ENCODE results near the gene ADO. TPM values are rescaled to one million over a fixed set of nuclear protein-coding genes. Genes with fewer than 3 reads are reported as not detected.

Gene ADO
- total RNA-seq, 1 donor = 23.4 TPM

- H3K4me3 ChIP-seq (ENCODE audit: low read length) = no peak overlapping the region
- no peaks in the 10 kb centered on the region for H3K9me3 ChIP-seq (ENCODE audit: low read depth, low read length)
- H3K27me3 ChIP-seq (ENCODE audit: insufficient read depth, low read length) = peaks cover 16% of the 10 kb centered on the region
- H3K4me1 ChIP-seq (ENCODE audit: insufficient read depth, low read length) = peaks cover 42% of the 10 kb centered on the region
These were observed 5.8 kb downstream of the ADO start for GRCh38 chr10:62810156-62810902.

GRCh38 chr10:62811159-62811875 is 6.8 kb downstream of the ADO start:
- peaks cover 41% of the 10 kb centered on the region for H3K4me1 ChIP-seq (ENCODE audit: insufficient read depth, low read length)
- H3K9me3 ChIP-seq (ENCODE audit: low read depth, low read length) = no peaks in the 10 kb centered on the region
- no peak overlapping the region for H3K4me3 ChIP-seq (ENCODE audit: low read length)
- peaks cover 23% of the 10 kb centered on the region for H3K27me3 ChIP-seq (ENCODE audit: insufficient read depth, low read length)

DNA sequence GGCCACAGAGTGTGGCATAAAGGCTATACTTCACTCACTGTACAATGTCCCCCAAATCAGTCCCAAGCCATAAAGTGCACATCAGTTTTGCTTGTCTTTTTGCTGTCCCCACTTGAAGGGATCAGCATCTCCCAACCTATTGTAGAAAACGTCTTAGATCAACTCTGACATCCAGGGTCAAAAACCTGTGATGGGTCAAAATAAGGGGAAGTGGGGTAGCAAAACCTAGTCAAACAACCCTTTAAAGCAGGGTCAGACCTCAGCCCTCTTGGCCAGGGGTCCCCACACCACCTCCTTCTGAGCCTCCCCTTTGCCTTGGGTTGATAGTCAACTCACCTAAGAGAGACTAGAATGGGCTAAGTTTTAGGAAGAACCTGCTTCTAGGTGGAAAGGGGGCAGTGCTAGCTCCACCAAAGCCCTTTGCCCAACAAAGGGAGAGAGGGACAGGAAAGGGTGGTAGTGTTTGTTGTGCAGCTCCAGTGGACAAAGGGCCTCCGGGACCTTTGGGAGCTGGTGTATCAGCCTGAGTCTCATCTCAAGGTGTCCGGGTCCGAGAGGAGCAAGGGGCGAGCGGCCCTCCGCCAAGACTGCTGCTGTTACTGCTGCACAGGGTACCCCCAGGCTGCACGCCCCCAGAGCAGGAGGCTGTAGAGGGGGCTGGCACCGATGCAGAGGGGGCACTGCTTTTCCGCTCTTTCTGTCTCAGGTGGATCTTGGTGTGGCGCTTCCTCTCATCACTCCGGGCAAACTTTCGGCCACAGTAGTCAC is 8.3 kb downstream of the ADO start:
- peaks cover 42% of the 10 kb centered on the region for H3K4me1 ChIP-seq (ENCODE audit: insufficient read depth, low read length)
- no peaks in the 10 kb centered on the region for H3K9me3 ChIP-seq (ENCODE audit: low read depth, low read length)
- no peak overlapping the region for H3K4me3 ChIP-seq (ENCODE audit: low read length)
- peaks cover 23% of the 10 kb centered on the region for H3K27me3 ChIP-seq (ENCODE audit: insufficient read depth, low read length)

- Histone ChIP-seq H3K27me3 (ENCODE audit: insufficient read depth, low read length) (peaks cover 27% of the 10 kb centered on the region), H3K4me3 (ENCODE audit: low read length) (no peak overlapping the region), H3K9me3 (ENCODE audit: low read depth, low read length) (no peaks in the 10 kb centered on the region), H3K4me1 (ENCODE audit: insufficient read depth, low read length) (peaks cover 48% of the 10 kb centered on the region)
These were observed 8.9 kb downstream of the ADO start for GRCh38 chr10:62813453-62813852.

GRCh38 chr10:62813981-62814380 is 9.5 kb downstream of the ADO start:
- Histone ChIP-seq H3K9me3 (ENCODE audit: low read depth, low read length) (no peaks in the 10 kb centered on the region), H3K27me3 (ENCODE audit: insufficient read depth, low read length) (peaks cover 30% of the 10 kb centered on the region), H3K4me1 (ENCODE audit: insufficient read depth, low read length) (peaks cover 50% of the 10 kb centered on the region), H3K4me3 (ENCODE audit: low read length) (no peak overlapping the region)

DNA sequence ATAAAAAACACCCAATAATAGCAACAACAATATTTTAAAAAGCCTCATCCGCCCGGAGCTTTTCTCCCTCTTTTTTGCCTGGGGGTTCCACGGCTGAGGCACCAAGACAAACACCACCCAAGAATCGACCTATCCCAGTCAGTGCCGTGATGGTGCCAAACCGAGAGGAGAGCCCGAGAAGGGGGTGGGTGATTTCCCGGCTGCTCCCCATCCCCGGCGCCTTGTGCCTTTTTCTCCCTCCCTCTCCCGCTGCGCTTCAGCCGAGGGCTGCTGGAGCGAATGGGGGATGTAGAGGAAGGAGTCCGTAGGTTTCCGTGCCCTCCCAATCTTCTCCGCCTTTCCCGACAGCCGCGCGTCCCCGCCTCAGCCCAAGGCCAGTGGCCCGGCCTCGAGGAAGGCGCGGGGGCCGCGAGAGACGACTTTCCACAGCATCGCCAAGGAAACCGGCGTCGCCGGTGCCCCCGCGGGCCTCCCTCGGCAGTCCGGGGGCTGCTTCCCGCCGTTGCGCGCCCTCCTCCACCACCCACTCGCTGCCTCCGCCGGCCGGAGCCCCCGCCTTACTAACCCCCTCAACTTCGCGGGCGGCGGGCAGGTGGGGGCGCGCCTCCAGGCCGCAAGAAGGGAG is 10.3 kb downstream of the ADO start:
- Histone ChIP-seq H3K4me3 (ENCODE audit: low read length) (peak overlapping the region; percentile 65), H3K27me3 (ENCODE audit: insufficient read depth, low read length) (peaks cover 39% of the 10 kb centered on the region), H3K4me1 (ENCODE audit: insufficient read depth, low read length) (peaks cover 54% of the 10 kb centered on the region), H3K9me3 (ENCODE audit: low read depth, low read length) (no peaks in the 10 kb centered on the region)

- no peaks in the 10 kb centered on the region for H3K9me3 ChIP-seq (ENCODE audit: low read depth, low read length)
- H3K4me3 ChIP-seq (ENCODE audit: low read length) = peak overlapping the region; percentile 65
- peaks cover 45% of the 10 kb centered on the region for H3K27me3 ChIP-seq (ENCODE audit: insufficient read depth, low read length)
- H3K4me1 ChIP-seq (ENCODE audit: insufficient read depth, low read length) = peaks cover 54% of the 10 kb centered on the region
These were observed 11.0 kb downstream of the ADO start for GRCh38 chr10:62815381-62816075.

GRCh38 chr10:62816076-62816330 is 11.5 kb downstream of the ADO start:
- peaks cover 50% of the 10 kb centered on the region for H3K27me3 ChIP-seq (ENCODE audit: insufficient read depth, low read length)
- no peaks in the 10 kb centered on the region for H3K9me3 ChIP-seq (ENCODE audit: low read depth, low read length)
- peaks cover 54% of the 10 kb centered on the region for H3K4me1 ChIP-seq (ENCODE audit: insufficient read depth, low read length)
- peak overlapping the region; percentile 65 for H3K4me3 ChIP-seq (ENCODE audit: low read length)

GRCh38 chr10:62816331-62817120 is 12.0 kb downstream of the ADO start, which contains the start of gene EGR2:
Gene EGR2, minus strand, starts transcription at chr10:62816366. Its CDS starts 337 bp downstream, at chr10:62816029.
- peaks cover 55% of the 10 kb centered on the region for H3K27me3 ChIP-seq (ENCODE audit: insufficient read depth, low read length)
- peaks cover 50% of the 10 kb centered on the region for H3K4me1 ChIP-seq (ENCODE audit: insufficient read depth, low read length)
- no peaks in the 10 kb centered on the region for H3K9me3 ChIP-seq (ENCODE audit: low read depth, low read length)
- peak within 1 kb of the TSS; percentile 65 for H3K4me3 ChIP-seq (ENCODE audit: low read length)

GRCh38 chr10:62817121-62817765 is 12.7 kb downstream of the ADO start:
- H3K27me3 ChIP-seq (ENCODE audit: insufficient read depth, low read length) = peaks cover 57% of the 10 kb centered on the region
- H3K4me1 ChIP-seq (ENCODE audit: insufficient read depth, low read length) = peaks cover 49% of the 10 kb centered on the region

DNA sequence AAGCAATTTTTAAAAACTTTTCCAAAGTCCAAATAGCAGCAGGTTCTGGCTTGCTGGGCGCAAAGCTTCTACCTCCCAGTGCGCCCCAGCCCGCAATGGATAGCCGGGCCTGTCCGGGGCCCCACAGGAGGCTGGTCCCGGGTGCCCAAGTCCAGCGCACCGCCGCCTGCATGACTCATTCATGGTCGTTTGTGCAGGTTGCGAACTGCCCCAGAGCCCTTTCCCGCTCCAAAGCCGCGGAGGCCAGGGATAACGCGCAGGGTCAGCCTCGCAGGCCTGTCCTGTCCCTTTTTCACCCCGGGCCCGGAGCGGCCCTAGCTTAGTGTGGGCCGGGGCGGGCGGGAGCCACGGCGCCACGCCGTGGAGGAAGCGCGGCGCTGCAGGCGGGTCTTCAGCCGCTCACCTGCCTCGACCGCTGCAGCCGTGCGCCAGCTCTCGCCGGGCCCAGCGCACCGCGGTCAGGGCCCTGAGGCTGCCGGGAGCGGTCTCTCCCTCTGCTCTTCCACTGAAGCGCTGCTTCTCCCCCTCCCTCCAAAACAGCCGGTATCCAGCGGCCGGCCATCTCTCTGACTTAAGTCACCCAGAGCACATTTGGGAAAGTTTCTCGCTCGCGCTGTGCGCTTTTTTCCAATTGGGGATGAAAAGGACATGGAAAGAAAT is 13.4 kb downstream of the ADO start:
- Histone ChIP-seq H3K27me3 (ENCODE audit: insufficient read depth, low read length) (peaks cover 57% of the 10 kb centered on the region), H3K4me1 (ENCODE audit: insufficient read depth, low read length) (peaks cover 49% of the 10 kb centered on the region)

More at GRCh38 chr10:62817121-62817765, 12.7 kb downstream of the ADO start:
- Histone ChIP-seq H3K4me3 (ENCODE audit: low read length) (peak overlapping the region; percentile 65), H3K9me3 (ENCODE audit: low read depth, low read length) (no peaks in the 10 kb centered on the region)

GRCh38 chr10:62818426-62819011 is 14.0 kb downstream of the ADO start:
- Histone ChIP-seq H3K27me3 (ENCODE audit: insufficient read depth, low read length) (peaks cover 57% of the 10 kb centered on the region), H3K9me3 (ENCODE audit: low read depth, low read length) (no peaks in the 10 kb centered on the region), H3K4me1 (ENCODE audit: insufficient read depth, low read length) (peaks cover 49% of the 10 kb centered on the region), H3K4me3 (ENCODE audit: low read length) (peak overlapping the region; percentile 65)

More for the DNA sequence above, 13.4 kb downstream of the ADO start:
- no peaks in the 10 kb centered on the region for H3K9me3 ChIP-seq (ENCODE audit: low read depth, low read length)
- H3K4me3 ChIP-seq (ENCODE audit: low read length) = peak overlapping the region; percentile 65
